Measurements from ENCODE around the gene CCRL2.
"Not testable (repeated sequence)": the region's sequence is repeated elsewhere in the genome, so short reads cannot be mapped to it uniquely, and the experiment has no call there.

Gene CCRL2

GRCh38 chr3:46405301-46406019 is 1.6 kb upstream of the CCRL2 start:
- no peak for DNase-seq

- no peak for DNase-seq
Measured at GRCh38 chr3:46406443-46406787, 644 bp upstream of the CCRL2 start.

- DNase-seq = no peak
Measured at GRCh38 chr3:46407970-46408369, 911 bp downstream of the CCRL2 start.

GRCh38 chr3:46408853-46409252 is 1.8 kb downstream of the CCRL2 start:
- DNase-seq = no peak

GRCh38 chr3:46409739-46410489 is 2.9 kb downstream of the CCRL2 start:
- DNase-seq = no peak

GRCh38 chr3:46410669-46411068 is 3.6 kb downstream of the CCRL2 start:
- no peak for DNase-seq

GRCh38 chr3:46411271-46411670 is 4.2 kb downstream of the CCRL2 start:
- DNase-seq = no peak

GRCh38 chr3:46412786-46413298 is 5.8 kb downstream of the CCRL2 start:
- DNase-seq = no peak

- DNase-seq = no peak
Measured at GRCh38 chr3:46413951-46414350, 6.9 kb downstream of the CCRL2 start.

- no peak for DNase-seq
Measured at GRCh38 chr3:46414739-46415138, 7.7 kb downstream of the CCRL2 start.

GRCh38 chr3:46416125-46416810 is 9.2 kb downstream of the CCRL2 start:
- no peak for DNase-seq

- DNase-seq = no peak
Measured at GRCh38 chr3:46416811-46417510, 9.9 kb downstream of the CCRL2 start.

- no peak for DNase-seq
Measured at GRCh38 chr3:46417841-46418611, 11.0 kb downstream of the CCRL2 start.

- no peak for DNase-seq
Measured at GRCh38 chr3:46419816-46420215, 12.8 kb downstream of the CCRL2 start.

- no peak for DNase-seq
Measured at GRCh38 chr3:46420931-46421330, 13.9 kb downstream of the CCRL2 start.

- no peak for DNase-seq
Measured at GRCh38 chr3:46422617-46423016, 15.6 kb downstream of the CCRL2 start.

GRCh38 chr3:46423588-46423987 is 16.5 kb downstream of the CCRL2 start:
- DNase-seq = no peak

- DNase-seq = not testable (repeated sequence)
Measured at GRCh38 chr3:46426476-46426875, 19.4 kb downstream of the CCRL2 start.

- DNase-seq = not testable (repeated sequence)
Measured at GRCh38 chr3:46427404-46427803, 20.3 kb downstream of the CCRL2 start.

- DNase-seq = no peak
Measured at GRCh38 chr3:46427916-46428833, 21.1 kb downstream of the CCRL2 start.

GRCh38 chr3:46429250-46429649 is 22.2 kb downstream of the CCRL2 start:
- DNase-seq = no peak

All from fibroblast of skin of right biceps (primary cell).